T-helper 1 cell (primary cell): ENCODE data around the gene CTRL.

Experiments used
- DNase-seq, 5 donors: peaks; one replicate each; pipeline ENCODE4 v3.0.0-alpha.2; 2012 to 2020

The CTRL gene

DNA sequence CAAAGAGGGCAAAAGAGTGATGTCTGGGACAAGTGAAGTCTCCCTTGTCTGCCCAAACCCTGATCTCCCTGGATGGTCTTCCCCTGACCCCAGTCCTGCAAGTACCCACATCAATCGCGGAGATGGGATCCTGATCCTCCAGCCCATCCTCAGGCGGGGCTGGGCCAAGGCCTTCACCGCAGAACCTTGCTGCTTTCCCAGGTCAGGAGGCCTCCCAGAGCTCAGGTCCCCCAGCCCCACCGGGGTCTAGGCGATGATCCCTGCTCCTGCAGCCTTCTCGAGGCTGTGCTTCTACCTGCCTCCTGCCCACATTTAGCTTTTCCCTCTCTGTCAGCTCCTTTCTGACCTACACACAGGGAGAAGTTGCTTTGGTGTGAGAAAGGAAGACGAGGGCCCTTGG lies 30.5 kb upstream of the CTRL start:
- DNase-seq, result no peak

DNA sequence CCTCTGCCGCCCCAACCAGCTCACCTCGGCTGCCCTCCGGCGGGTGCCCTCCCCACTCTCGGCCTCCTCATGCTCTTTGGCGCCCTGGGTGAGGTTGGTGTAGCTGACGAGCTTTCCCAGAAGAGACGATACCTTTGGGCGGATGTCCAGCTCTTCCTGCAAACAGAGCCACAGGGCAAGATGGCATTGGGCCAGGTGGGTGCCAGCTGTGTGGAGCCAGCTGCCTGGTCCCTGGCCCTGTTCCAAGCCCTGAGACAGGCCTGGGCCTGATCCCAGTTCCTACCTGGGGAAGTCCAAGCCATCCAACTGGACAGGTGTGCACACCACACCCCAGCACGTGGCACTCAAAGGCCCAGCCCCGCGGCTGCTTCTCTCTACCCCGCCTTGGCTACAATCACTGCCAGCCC lies 29.9 kb upstream of the CTRL start:
- DNase-seq, result no peak

DNA sequence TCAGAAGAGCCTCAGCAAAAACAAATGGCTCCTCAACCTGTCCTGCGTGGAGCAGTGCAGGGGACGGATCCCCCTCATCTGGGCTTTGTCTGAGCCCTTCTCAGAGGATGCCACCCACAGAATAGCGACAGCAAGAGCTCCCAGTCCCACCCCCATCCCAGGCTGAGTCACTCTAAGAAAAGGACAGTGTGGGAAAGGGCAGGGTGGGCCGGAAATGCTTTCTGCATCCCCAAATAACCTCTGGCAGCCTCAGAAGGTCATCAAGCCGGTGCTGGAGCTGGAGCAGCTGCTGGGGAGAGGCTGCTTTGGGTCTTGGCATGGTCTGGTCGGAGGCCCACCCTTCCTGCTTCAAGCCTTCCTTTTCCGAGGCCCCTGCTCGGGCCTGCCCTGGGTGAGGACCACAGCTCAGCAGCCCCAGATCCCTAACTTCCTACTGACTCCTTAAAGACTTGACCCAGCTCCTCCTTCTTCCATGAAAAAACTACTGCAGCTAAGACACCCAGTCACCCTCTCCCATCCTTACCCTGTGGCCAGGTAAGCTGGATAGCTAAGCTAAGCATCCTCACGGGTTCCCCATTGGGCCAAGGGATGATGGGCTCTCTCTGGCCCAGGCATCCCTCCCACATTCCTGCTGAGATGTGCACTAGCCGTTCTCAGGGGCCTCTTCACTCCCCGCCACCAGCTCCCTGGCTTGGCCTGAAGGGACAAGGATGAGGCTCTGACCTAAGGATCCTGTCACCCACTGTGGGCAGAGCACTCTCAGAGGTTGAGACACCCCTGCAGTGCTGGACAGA lies 28.1 kb upstream of the CTRL start:
- no peak for DNase-seq

DNA sequence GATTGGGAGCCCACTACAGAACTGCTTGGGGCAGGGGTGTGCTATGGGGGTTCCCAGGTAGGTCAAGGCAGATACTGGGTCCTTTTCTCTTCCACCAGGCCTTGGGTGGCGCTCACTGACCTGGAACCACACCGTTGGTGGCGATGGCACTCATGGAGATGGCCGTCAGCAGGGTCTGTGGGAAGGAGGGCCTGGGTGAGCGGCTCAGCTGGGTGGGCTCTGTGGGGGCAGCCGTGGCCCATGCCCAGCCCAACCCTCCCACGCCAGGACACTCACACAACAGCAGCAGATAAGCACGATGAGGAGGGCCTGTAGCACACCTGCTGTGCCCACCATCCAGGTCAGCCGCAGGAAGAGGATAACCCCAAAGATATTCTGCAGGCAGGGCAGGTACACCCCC lies 26.0 kb upstream of the CTRL start:
- DNase-seq, result no peak

DNA sequence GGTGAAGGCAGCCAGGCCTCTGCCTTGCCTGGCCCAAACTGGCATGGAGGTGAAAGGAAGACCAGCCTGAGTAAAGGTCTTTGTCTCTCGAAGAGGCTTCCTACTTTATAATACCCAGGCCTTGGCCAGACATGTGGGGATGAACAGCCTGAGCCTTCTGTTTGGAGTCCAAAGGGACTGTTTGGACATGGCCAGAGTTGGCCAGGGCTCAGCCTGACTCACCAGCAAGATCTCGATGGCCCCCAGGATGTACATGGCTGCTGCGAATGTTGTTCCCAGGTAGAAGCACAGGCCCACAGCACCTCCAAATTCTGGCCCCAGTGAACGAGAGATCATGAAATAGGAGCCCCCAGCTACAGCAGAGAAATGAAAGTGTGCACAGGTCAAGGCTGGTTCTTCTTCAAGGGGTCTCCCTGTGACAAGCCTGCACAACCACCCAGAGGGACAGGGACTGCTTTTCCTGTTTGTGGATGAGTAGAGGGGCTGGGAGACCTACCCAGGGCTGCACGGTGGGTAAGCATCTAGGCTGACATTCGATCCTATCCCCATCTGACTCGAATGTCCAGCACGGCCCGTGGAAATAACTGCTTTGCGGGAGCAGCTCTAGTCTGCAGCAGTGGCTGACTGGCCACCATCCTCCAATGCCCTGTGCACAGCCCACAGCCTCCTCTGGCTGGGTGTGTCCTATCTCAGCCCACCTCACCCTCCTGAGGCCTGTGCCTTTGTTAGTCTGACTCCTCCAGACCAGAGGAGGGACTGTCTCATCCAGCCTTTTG lies 22.9 kb upstream of the CTRL start:
- DNase-seq, result no peak

DNA sequence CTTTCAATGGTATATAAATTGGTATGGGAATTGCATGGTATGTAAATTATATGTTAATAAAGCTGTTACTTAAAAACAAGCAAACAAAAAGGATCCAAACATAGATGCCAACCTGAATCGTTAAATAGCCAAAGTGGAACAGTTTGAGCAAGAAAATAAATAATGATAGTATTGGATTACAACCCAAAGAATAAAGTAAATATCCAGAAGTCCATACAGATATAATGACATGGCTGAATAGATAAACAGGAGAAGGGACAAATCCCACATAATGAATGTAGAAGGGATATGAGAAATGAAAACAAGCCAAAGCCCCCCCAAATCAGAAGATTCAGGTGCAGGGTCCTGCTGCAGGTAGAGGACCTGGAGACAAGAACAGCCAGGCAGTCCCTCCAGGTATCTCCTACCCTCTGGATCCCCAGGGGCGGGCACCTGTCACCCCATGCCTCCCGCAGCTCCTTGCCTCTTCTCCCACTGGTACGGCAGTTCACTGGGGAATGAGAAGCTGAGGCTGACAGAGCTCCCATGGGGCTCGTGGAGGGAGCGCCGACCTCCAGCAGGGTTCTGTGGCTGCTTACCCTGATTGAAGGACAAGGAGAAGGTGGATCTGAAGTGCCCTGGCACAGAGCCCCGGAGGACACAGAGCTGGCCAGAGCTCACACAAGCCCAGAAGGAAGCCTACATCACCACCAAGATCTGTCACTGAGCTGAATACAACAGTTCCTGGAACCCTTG lies 22.1 kb upstream of the CTRL start:
- DNase-seq, result no peak

DNA sequence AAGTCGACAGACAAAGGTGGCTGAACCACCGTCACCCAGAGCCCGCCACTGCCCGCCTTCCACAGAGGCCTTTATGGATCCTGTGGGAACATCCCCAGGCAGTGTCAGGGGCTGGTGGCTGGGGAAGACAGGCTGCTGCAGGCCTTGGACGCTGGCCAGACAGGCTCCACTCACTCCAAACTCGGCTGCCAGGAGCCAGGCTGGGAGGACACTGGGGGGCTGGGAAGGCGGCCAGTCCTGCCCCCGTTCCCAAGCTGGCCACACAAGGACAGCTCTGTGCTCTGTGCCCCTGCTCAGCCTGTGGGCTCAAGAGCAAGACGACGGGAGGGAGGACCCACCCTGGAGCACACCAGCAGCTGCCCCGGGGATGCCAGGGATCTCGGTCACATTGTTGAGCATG lies 19.8 kb upstream of the CTRL start:
- no peak for DNase-seq

DNA sequence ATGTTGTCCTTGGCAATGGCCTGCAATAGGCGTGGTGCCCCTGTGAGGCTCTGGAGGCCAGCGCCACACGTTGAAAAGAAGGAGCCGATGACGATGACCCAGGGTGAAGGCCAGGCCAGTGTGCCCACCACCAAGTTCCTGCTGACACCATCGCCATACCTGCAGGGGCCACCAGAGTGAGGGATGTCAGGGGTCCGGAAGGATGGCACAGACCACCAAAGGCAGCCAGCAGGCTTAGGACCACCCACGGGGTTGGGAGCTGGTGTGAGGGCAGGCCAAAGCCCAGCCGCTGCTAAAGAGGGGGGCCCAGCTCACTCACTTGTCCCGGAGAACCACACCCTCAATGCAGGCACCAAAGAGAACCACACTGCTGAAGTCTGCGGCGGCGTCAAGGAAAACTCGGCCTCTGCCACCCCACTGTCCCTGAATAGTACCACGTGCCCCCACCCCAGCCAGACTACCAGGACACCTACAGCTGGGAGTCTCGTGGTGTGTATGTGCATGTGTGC lies 18.7 kb upstream of the CTRL start:
- DNase-seq, result no peak

DNA sequence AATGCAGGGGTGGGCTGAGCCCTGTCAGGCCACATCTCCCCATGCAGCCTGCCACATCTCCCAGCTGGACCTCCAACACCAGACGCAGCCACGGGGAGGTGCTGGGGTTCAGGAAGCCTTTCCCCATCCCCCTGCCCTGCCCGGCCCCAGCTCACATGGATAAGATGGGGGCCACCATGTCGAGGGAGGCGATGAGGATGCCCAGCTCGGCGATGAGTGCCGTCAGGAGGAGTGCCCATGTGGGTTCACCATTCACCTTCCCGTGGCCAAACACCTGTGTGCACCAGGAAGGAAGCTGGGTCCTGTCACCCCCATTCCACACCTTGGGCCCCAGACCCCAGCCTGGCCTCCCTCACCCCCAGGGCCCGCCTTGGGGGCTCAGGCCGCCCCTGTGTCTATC lies 18.0 kb upstream of the CTRL start:
- DNase-seq, result no peak

DNA sequence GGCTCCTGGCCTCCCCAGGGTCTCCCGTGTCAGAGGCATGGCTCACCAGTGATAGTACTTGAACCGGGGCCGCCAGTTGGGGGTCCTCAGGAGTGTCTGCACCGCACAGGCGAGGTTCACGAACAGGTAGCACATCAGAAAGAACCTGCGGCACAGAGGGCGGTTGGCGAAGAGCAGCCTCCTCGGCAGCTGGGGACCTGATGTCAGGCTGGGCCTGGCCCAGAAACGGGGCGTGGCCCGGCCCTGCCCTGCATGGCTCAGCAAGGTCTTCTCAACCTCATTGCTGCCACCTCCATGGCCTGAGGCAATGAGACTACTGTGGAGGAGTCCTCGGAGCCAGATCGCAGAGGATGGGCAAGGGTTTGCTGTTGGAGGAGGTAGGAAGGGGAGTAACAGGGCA lies 16.4 kb upstream of the CTRL start:
- DNase-seq, result no peak

DNA sequence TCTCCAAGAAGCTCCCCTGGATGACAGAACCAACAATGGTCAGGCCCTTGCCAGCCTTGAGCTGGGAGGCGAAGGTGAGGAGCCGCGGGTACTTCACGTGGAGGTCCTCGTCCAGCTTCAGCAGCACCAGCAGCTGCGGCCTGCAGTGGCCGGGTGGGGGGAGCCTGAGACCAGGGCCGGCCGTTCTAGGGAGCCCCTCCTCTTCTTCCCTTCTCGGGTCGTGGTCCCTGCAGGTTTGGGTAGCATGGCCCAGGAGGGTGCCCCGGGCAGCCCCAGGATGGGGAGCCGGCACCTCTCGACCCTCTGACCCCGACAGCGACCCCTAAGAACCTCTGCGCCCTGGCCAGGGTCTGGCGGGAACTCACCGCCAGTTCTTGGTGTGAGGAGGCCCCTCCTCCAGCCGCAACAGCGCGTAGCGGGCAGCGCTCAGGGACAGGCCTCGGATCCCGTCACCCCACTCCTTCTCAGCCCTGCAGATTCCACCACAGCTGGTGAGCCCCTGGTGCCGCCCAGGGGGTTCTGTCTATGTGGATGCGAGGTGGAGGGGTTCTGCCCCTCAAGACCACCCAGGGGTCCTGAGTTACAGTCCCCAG lies 15.4 kb upstream of the CTRL start:
- no peak for DNase-seq

DNA sequence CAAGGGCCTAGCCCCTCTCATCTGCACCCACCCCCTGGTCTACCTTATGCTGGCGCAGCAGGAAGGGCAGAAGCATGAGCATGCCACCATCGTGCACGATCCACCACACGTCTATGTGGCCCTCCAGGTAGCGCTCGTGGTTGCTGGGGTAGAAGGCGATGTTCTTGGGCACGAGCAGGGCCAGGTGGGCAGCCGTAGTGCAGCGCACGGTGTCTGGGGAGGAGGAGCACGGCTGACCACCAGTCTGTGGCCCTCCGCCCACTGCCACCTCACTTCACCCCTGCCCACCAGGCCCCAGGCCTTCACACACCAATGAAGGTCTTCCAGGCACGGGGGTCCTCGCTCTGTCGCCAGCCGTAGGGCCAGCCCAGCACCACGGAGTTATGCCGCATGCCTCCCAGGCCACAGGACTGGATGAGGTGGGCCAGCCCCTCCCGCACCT lies 14.5 kb upstream of the CTRL start:
- no peak for DNase-seq

DNA sequence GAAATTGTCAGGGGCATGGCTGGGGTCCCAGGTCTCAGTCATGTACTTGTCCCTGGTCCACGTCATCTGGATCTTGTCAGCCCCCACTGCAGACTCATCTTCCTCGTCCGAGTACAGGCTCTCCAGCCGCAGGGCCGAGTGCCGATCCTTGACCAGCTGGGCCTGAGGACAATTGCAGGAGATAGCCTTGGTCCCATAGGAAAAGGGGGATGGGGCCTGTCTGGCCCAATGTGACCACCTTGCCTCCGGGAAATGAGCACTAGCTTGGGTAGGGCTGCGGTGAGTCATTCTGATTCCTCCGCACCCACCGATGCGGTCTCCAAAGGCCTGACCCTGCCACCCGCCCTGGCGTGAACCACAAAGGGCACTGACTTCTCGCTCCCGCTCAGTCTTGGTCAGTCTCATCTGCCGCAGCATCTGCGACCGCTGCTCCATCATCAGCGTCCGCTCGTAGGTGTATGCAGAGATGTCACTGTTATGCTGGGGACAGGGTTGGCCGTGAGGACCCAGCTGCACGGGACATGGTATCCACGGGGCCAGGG lies 13.8 kb upstream of the CTRL start:
- DNase-seq, result no peak

DNA sequence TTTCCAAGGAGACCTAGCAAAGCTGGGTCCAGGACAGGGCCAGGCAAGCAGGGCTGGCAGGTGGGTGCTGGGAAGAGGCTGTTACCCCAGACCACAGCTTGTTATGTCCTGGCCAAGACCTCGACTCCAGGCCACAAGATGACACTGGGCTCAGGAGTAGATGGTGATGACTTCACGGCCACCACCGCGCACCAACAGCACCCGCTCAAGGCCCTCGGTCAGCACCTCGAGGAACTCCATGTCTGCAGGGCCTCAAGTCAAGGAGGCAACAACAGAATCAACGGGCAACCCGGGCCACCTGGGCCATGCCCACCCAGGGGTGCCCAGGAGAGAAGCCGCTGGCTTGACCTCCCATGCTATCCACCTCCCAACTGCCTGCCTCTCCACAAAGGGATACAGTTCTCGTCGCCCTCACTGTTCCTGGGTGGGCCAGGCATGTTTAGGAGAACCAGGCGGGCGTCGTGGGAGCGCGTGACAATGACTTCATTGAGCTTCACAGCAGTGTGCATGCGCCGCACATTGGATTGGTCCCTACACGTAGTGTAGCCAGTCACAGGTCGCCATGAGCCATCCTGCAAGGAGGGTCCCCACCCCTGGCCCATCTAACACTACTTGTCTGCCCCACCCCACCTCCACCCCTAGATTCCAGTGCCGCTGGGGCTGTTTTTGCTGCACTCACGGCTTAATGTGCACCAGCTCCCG lies 13.2 kb upstream of the CTRL start:
- DNase-seq, result no peak

DNA sequence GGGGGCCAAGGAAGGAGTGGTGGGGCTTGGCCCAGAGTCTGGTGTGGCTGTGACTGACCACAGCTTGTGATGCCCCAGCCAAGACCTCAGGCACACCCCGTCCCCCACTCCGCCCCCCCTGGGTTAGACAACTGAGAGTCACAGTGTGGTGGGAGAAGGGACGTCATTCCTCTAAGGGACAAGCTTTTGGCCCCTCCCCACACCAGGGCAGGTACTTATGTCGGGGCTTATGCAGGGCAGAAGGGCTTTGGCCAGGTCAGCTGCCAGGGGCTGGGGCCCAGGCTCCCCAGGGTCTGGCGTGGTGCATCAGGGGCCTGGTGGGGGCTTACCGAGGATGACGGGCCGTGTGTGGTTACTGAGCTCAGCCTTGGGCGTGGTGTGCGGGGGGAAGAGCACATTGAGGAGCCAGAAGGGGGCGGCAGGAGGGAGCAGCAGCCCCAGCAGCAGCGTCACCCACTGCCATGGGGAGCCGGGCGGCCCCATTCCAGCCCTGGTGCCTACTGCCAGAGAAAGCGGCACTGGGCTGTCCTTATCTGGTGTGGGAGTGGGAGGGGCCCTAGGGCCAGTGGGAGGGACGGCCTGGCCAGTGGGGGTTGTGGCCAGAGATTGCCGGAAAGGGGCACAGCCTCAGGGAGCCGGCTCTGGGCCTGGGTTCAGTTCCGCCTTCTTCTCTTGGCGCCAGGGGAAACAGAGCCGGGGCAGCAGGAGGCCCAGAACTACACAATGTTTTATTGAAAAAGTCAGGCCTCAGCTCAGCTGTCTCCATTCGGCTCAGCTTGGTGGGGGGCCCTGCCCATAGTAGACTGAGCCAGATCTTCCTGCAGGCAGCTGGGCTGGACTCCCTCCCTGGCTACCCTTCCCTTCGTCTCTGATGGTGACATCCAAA lies 12.2 kb upstream of the CTRL start, which contains the start of gene LCAT:
Gene LCAT, minus strand, starts transcription at position 502 of the 886 bp plus-strand sequence. Its CDS starts 19 bp downstream, at position 483.
- no peak for DNase-seq

DNA sequence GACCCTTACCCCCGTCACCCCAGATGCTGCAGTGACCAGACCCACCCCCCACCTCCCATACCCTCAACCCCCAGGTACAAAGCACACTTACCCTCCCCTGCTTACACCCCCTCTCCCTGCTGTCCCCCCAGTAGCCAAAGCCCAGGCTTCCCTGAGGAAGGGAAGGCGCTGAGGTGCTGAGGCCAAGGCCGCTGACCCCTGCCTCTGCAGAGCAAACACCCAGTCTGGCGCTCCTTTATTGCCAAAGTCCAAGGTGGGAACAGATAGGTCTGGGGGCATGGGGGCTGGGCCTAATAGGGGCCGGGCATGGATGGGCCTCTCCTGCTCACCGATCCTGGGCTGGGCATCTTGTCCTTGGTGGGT lies 11.6 kb upstream of the CTRL start:
- no peak for DNase-seq

DNA sequence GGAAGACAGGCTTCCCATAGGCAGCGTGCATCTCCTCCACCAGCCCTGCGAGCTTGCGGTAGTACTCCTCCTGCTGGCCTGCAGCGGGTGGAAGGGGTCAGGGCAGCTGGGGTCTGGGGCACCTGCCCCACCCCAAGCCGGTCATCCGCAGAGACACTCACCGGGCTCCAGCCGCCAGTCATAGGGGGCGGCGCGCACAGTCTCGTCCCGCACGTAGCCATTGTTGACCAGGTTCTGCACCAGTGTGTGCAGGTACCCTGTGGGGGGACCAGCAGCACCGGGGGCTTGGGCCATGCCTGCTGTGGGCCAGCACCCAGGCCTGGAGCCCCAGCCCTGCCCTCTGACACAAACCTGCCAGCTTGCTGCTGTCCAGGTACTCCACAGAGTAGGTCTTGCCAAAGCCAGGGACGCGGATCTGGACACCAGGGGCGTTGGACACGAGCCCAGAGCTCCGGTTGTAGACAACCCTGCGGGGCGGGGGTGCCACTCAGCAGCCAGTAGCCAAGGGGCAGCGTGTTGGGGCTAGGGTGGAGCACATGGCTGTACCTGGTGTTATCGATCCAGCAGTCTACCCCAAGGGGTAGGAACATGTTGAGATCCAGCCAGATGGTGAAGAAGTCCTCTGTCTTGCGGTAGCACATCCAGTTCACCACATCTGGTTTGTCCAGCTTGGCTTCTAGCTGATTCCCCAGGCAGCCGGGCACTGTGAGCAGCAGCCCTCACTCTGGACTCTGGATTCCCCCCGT lies 11.0 kb upstream of the CTRL start:
- DNase-seq, result no peak

DNA sequence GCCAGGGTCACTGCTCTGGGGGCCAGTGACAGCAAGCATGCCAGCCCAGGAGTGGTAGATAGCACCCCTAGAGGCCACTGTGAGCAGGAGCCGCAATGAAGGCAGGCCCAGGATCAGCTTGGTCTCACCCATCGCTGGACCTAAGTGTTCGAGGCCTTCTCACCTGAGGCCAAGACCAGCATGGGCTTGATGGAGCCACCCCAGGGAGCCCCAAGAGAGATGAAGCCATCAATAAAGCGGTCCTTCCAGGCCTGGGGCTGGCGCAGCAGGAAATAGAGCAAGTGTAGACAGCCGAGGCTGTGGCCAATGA lies 10.5 kb upstream of the CTRL start:
- peak in 1 of 5 donors; percentile 38 for DNase-seq

DNA sequence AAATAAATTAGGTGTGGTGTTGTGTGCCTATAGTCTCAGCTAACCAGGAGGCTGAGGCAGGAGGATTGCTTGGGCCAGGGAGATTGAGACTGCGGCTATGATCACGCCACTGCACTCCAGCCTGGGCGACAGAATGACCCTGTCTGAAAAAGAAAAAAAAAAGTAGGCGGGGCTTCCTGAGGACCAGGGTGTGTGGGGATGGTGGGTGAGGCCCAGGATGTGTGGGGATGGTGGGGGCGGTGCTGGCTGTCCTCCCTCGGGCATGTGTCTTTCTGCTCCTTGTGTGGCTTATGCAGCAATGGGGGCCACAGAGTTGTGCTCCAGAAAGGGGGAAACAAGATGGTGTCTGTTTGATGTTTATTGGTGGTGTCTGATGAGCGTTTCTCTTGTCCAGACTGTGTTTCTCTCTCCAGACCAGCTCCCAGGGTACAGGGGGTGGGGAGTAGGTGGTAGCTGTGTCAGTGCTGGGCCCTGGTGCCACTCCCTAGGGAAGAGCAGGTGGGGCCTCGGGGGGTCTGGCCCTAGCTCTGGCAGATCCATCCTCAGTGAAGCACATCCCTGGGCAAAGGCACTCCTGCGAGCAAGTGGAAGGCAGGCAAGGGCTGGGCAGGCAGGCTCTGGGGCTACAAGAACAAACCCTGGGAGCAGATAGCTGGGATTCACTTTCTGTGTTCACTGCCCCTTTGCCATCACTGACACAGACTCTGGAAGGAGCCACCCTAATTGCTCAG lies 10.0 kb upstream of the CTRL start:
- no peak for DNase-seq
